ENCODE results near the gene CNTN5. TPM values are rescaled to one million over a fixed set of nuclear protein-coding genes. Genes with fewer than 3 reads are reported as not detected.
"Not testable (repeated sequence)": the region's sequence is repeated elsewhere in the genome, so short reads cannot be mapped to it uniquely, and the experiment has no call there.

Gene CNTN5
- polyA plus RNA-seq, 3 donors = 14.5 to 19.1 (median 18.4) TPM

GRCh38 chr11:99742501-99742900 is 721.8 kb downstream of the CNTN5 start:
- no peak for DNase-seq

GRCh38 chr11:99759787-99760186 is 739.0 kb downstream of the CNTN5 start:
- DNase-seq = no peak

GRCh38 chr11:99766811-99767210 is 746.1 kb downstream of the CNTN5 start:
- DNase-seq = no peak

- peak; percentile 10 for DNase-seq
These were observed 752.9 kb downstream of the CNTN5 start for GRCh38 chr11:99773646-99774045.

- DNase-seq = no peak
These were observed 760.3 kb downstream of the CNTN5 start for GRCh38 chr11:99781074-99781473.

GRCh38 chr11:99791354-99791753 is 770.6 kb downstream of the CNTN5 start:
- no peak for DNase-seq

GRCh38 chr11:99795999-99796398 is 775.2 kb downstream of the CNTN5 start:
- no peak for DNase-seq

GRCh38 chr11:99803501-99803900 is 782.8 kb downstream of the CNTN5 start:
- no peak for DNase-seq

- DNase-seq = no peak
These were observed 791.8 kb downstream of the CNTN5 start for GRCh38 chr11:99812516-99812915.

GRCh38 chr11:99814021-99814420 is 793.3 kb downstream of the CNTN5 start:
- DNase-seq = no peak

GRCh38 chr11:99814738-99815137 is 794.0 kb downstream of the CNTN5 start:
- DNase-seq = no peak

GRCh38 chr11:99818991-99819390 is 798.2 kb downstream of the CNTN5 start:
- no peak for DNase-seq

GRCh38 chr11:99822846-99823565 is 802.3 kb downstream of the CNTN5 start:
- DNase-seq = no peak

- DNase-seq = not testable (repeated sequence)
These were observed 816.0 kb downstream of the CNTN5 start for GRCh38 chr11:99836739-99837138.

GRCh38 chr11:99841885-99842284 is 821.1 kb downstream of the CNTN5 start:
- DNase-seq = no peak

- DNase-seq = no peak
These were observed 845.2 kb downstream of the CNTN5 start for GRCh38 chr11:99865951-99866350.

GRCh38 chr11:99881610-99882009 is 860.9 kb downstream of the CNTN5 start:
- peak; percentile 15 for DNase-seq

GRCh38 chr11:99884750-99885149 is 864.0 kb downstream of the CNTN5 start:
- DNase-seq = no peak

GRCh38 chr11:99887481-99887880 is 866.7 kb downstream of the CNTN5 start:
- DNase-seq = no peak

GRCh38 chr11:99893811-99894210 is 873.1 kb downstream of the CNTN5 start:
- DNase-seq = no peak

- DNase-seq = no peak
These were observed 880.4 kb downstream of the CNTN5 start for GRCh38 chr11:99901175-99901574.

GRCh38 chr11:99911116-99911515 is 890.4 kb downstream of the CNTN5 start:
- no peak for DNase-seq

GRCh38 chr11:99916078-99916477 is 895.3 kb downstream of the CNTN5 start:
- no peak for DNase-seq

GRCh38 chr11:99918761-99919160 is 898.0 kb downstream of the CNTN5 start:
- no peak for DNase-seq
